Measurements from ENCODE around the gene SUPT5H. TPM values are rescaled to one million over a fixed set of nuclear protein-coding genes. Genes with fewer than 3 reads are reported as not detected.

The SUPT5H gene
- total and polyA plus RNA-seq, 2 of the 8 experiments (the other 6 are each of a cell fraction or from before 2014, with no cell fraction given), result 77.8 to 111 TPM

- TF ChIP-seq RNF2 (IDR thresholded peaks at IDR 0.05; ENCODE audit: borderline replicate concordance, low read depth, low read length, missing control alignments, poor library complexity, severe bottlenecking) (no peak), TEAD4 (IDR thresholded peaks at IDR 0.05; ENCODE audit: low read depth, low read length) (peak; percentile 19; the same call in 1 of the 2 replicates), POU5F1 (IDR thresholded peaks at IDR 0.05; ENCODE audit: low read depth, low read length) (no peak), KDM1A (IDR thresholded peaks at IDR 0.05; ENCODE audit: borderline replicate concordance, low read length) (no peak), NANOG (IDR thresholded peaks at IDR 0.05; ENCODE audit: insufficient read depth, low read depth, low read length, poor library complexity, severe bottlenecking) (no peak), POLR2A (IDR thresholded peaks at IDR 0.05; ENCODE audit: control extremely low read depth in 1 of 2, low read depth in 2 of 2, low read length in 2 of 2) (peak in 1 of 2 experiments; percentile 60; a peak in 2 of 3 replicates), SIX5 (IDR thresholded peaks at IDR 0.05; ENCODE audit: low read depth, low read length) (no peak), ATF3 (IDR thresholded peaks at IDR 0.05; ENCODE audit: insufficient read depth, low read depth, low read length) (no peak), CHD1 (IDR thresholded peaks at IDR 0.05; ENCODE audit: low read depth, low read length) (no peak), KDM4A (IDR thresholded peaks at IDR 0.05; ENCODE audit: low read depth, low read length, severe bottlenecking) (peak; percentile 82), JUND (IDR thresholded peaks at IDR 0.05; ENCODE audit: low read length) (no peak), HDAC2 (IDR thresholded peaks at IDR 0.05; ENCODE audit: borderline replicate concordance in 1 of 2, low read depth in 2 of 2, low read length in 2 of 2) (peak in 1 of 2 experiments; percentile 65; a peak in 2 of 4 replicates), HDAC6 (IDR thresholded peaks at IDR 0.05; ENCODE audit: low read depth, low read length) (no peak), BCL11A (IDR thresholded peaks at IDR 0.05; ENCODE audit: low read depth in 2 of 2, low read length in 2 of 2) (no peak), SRF (IDR thresholded peaks at IDR 0.05; ENCODE audit: low read depth, low read length) (no peak), TBP (IDR thresholded peaks at IDR 0.05; ENCODE audit: low read depth, low read length) (peak; percentile 54; the same call in 1 of the 2 replicates), ASH2L (IDR thresholded peaks at IDR 0.05; ENCODE audit: low read length) (peak; percentile 74), ATF2 (IDR thresholded peaks at IDR 0.05; ENCODE audit: low read length) (no peak), RBBP5 (IDR thresholded peaks at IDR 0.05; ENCODE audit: borderline replicate concordance, low read depth, low read length) (peak; percentile 71), TCF12 (IDR thresholded peaks at IDR 0.05; ENCODE audit: low read depth, low read length) (no peak), GABPA (IDR thresholded peaks at IDR 0.05; ENCODE audit: borderline replicate concordance, insufficient read depth, low read length) (peak; percentile 73; the same call in 1 of the 2 replicates)
Measured at GRCh38 chr19:39514840-39515550, 69.6 kb downstream of the SUPT5H start, which contains the start of gene SELENOV (continued).

Data from H1 (cell line).